ENCODE data around the gene VSNL1.

- TF ChIP-seq TAF1 (IDR thresholded peaks at IDR 0.05; ENCODE audit: borderline replicate concordance, low read depth, low read length) = no peak
- no peak for TF ChIP-seq POLR2AphosphoS5 (IDR thresholded peaks at IDR 0.05; ENCODE audit: low read depth, low read length)
These were observed 79.8 kb downstream of the VSNL1 start for GRCh38 chr2:17620280-17620679.
